ENCODE measurements around the gene TIPARP.
"Not testable (repeated sequence)": the region's sequence is repeated elsewhere in the genome, so short reads cannot be mapped to it uniquely, and the experiment has no call there.

DNA sequence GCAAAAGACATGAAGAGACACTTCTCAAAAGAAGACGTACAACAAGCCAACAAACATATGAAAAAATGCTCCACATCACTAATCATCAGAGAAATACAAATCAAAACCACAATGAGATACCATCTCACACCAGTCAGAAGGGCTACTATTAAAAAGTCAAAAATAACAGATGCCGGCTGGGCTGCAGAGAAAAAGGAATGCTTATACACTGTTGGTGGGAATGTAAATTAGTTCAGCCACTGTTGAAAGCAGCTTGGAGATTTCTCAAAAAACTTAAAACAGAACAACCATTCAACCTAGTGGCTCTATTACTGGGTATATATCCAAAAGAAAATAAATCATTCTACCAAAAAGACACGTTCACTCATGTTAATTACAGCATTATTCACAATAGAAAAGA lies 60.3 kb downstream of the TIPARP start:
- TF ChIP-seq SIN3A (IDR thresholded peaks at IDR 0.05; ENCODE audit: borderline replicate concordance, insufficient read depth, low read depth, low read length); TCF7L2 (IDR thresholded peaks at IDR 0.05; ENCODE audit: low read depth, low read length); POLR2AphosphoS5 (IDR thresholded peaks at IDR 0.05; ENCODE audit: low read depth, low read length): not testable (repeated sequence)
- TF ChIP-seq, protein P1, sequence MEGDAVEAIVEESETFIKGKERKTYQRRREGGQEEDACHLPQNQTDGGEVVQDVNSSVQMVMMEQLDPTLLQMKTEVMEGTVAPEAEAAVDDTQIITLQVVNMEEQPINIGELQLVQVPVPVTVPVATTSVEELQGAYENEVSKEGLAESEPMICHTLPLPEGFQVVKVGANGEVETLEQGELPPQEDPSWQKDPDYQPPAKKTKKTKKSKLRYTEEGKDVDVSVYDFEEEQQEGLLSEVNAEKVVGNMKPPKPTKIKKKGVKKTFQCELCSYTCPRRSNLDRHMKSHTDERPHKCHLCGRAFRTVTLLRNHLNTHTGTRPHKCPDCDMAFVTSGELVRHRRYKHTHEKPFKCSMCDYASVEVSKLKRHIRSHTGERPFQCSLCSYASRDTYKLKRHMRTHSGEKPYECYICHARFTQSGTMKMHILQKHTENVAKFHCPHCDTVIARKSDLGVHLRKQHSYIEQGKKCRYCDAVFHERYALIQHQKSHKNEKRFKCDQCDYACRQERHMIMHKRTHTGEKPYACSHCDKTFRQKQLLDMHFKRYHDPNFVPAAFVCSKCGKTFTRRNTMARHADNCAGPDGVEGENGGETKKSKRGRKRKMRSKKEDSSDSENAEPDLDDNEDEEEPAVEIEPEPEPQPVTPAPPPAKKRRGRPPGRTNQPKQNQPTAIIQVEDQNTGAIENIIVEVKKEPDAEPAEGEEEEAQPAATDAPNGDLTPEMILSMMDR (IDR thresholded peaks at IDR 0.05): not testable (repeated sequence)
- TF ChIP-seq, protein P2, sequence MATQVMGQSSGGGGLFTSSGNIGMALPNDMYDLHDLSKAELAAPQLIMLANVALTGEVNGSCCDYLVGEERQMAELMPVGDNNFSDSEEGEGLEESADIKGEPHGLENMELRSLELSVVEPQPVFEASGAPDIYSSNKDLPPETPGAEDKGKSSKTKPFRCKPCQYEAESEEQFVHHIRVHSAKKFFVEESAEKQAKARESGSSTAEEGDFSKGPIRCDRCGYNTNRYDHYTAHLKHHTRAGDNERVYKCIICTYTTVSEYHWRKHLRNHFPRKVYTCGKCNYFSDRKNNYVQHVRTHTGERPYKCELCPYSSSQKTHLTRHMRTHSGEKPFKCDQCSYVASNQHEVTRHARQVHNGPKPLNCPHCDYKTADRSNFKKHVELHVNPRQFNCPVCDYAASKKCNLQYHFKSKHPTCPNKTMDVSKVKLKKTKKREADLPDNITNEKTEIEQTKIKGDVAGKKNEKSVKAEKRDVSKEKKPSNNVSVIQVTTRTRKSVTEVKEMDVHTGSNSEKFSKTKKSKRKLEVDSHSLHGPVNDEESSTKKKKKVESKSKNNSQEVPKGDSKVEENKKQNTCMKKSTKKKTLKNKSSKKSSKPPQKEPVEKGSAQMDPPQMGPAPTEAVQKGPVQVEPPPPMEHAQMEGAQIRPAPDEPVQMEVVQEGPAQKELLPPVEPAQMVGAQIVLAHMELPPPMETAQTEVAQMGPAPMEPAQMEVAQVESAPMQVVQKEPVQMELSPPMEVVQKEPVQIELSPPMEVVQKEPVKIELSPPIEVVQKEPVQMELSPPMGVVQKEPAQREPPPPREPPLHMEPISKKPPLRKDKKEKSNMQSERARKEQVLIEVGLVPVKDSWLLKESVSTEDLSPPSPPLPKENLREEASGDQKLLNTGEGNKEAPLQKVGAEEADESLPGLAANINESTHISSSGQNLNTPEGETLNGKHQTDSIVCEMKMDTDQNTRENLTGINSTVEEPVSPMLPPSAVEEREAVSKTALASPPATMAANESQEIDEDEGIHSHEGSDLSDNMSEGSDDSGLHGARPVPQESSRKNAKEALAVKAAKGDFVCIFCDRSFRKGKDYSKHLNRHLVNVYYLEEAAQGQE (IDR thresholded peaks at IDR 0.05; ENCODE audit: insufficient read depth in 1 of 2, low read depth in 2 of 2, low read length in 1 of 2): not testable (repeated sequence)
